H1 (cell line): ENCODE results near the gene POLR2J. TPM values are rescaled to one million over a fixed set of nuclear protein-coding genes. Genes with fewer than 3 reads are reported as not detected.

Experiments used
- CTCF ChIA-PET: fragments of 300-600 bp; sonication (Branson Sonifier 250); formaldehyde crosslinking; loops from one replicate; lab custom pipeline; 2021; ENCODE audit not compliant: partially characterized antibody; lab: Charles Lee
- POLR2A ChIA-PET: fragments of 300-600 bp; sonication (Branson Sonifier 250); formaldehyde crosslinking; loops from one replicate; lab custom pipeline; 2021; ENCODE audit warnings: inconsistent platforms; ENCODE audit not compliant: partially characterized antibody; lab: Charles Lee
- DNase-seq, 2 experiments: peaks; one replicate each; pipeline versions ENCODE4 v3.0.0 to v3.0.0-alpha.2; 2010 to 2022; ENCODE audit warnings: low spot score in 2 of 2, low read depth in 1 of 2, mixed read lengths in 1 of 2
- FAIRE-seq: peaks from 2 replicates; lab custom pipeline; 2011; peaks lifted over from hg19 to GRCh38; lab: Jason Lieb, UNC
- H2AFZ ChIP-seq: 2 replicates; pipeline ENCODE4 v1.8.1; 2012; ENCODE audit warnings: low read length, inconsistent platforms
- H2AK5ac ChIP-seq: 2 replicates; pipeline ENCODE4 v1.6.1; 2013; ENCODE audit warnings: low read depth, low read length
- H2BK120ac ChIP-seq: replicated peaks from 2 replicates; pipeline ENCODE3; 2013; ENCODE audit warnings: low read depth, low read length, inconsistent platforms
- H2BK12ac ChIP-seq: 2 replicates; pipeline ENCODE4 v1.6.1; 2013; ENCODE audit warnings: low read depth, low read length
- H2BK15ac ChIP-seq: 2 replicates; pipeline ENCODE4 v1.6.1; 2013; ENCODE audit warnings: low read length
- H2BK20ac ChIP-seq: 2 replicates; pipeline ENCODE4 v1.6.1; 2013; ENCODE audit warnings: low read length
- H2BK5ac ChIP-seq: 2 replicates; pipeline ENCODE4 v1.6.1; 2013; ENCODE audit warnings: low read depth, low read length
- H3K14ac ChIP-seq: 2 replicates; pipeline ENCODE4 v1.6.1; 2013; ENCODE audit warnings: inconsistent platforms; ENCODE audit not compliant: insufficient read length
- H3K18ac ChIP-seq: 2 replicates; pipeline ENCODE4 v1.6.1; 2013; ENCODE audit warnings: low read length; ENCODE audit errors: extremely low read depth
- H3K23ac ChIP-seq: 2 replicates; pipeline ENCODE4 v1.6.1; 2013; ENCODE audit warnings: inconsistent platforms; ENCODE audit not compliant: insufficient read length
- H3K23me2 ChIP-seq: 2 replicates; pipeline ENCODE4 v1.6.1; 2013; ENCODE audit warnings: low read depth, low read length
- H3K27ac ChIP-seq: 2 replicates; pipeline ENCODE4 v1.6.1; 2011; ENCODE audit warnings: low read depth, low read length, inconsistent platforms
- H3K27me3 ChIP-seq, 4 experiments: replicated peaks in 1 of 4; 1 replicate in 1 of 4; 2 replicates in 3 of 4; pipeline versions ENCODE4 v1.6.1 to v1.8.1; 2011 to 2013; ENCODE audit warnings: low read length in 3 of 4, mild to moderate bottlenecking in 3 of 4, inconsistent platforms in 2 of 4, mixed read lengths in 2 of 4, moderate library complexity in 1 of 4; ENCODE audit not compliant: control insufficient read depth in 3 of 4, insufficient read depth in 3 of 4; ENCODE audit errors: extremely low read depth in 1 of 4
- H3K36me3 ChIP-seq, 4 experiments: 2 replicates each; pipeline versions ENCODE4 v1.6.1 to v1.8.1; 2011 to 2013; ENCODE audit warnings: mild to moderate bottlenecking in 4 of 4, low read length in 3 of 4, moderate library complexity in 2 of 4, control low read depth in 1 of 4, inconsistent platforms in 1 of 4; ENCODE audit not compliant: insufficient read depth in 4 of 4, control insufficient read depth in 2 of 4
- H3K4ac ChIP-seq: replicated peaks from 2 replicates; pipeline ENCODE3; 2013; ENCODE audit warnings: low read length, low read depth, mixed read lengths, inconsistent platforms; ENCODE audit not compliant: insufficient read length
- H3K4me1 ChIP-seq, 4 experiments: replicated peaks in 1 of 4; 1 replicate in 1 of 4; 2 replicates in 3 of 4; pipeline versions ENCODE4 v1.6.1 to v1.8.1; 2011 to 2013; ENCODE audit warnings: low read length in 3 of 4, inconsistent platforms in 2 of 4, mixed read lengths in 1 of 4; ENCODE audit not compliant: insufficient read depth in 4 of 4, control insufficient read depth in 3 of 4
- H3K4me2 ChIP-seq, 2 experiments: 2 replicates each; pipeline versions ENCODE4 v1.6.1 to v1.8.1; 2011 to 2013; ENCODE audit warnings: low read depth in 2 of 2, low read length in 2 of 2, control low read depth in 1 of 2, inconsistent platforms in 1 of 2, mild to moderate bottlenecking in 1 of 2; ENCODE audit not compliant: insufficient read depth in 1 of 2
- H3K4me3 ChIP-seq, 4 experiments: fragments of 200-600, 300-600 bp in 1 of 4; sonication (generic), shearing (Covaris generic), sonication (Bioruptor Twin) in 1 of 4; 2 replicates each; pipeline versions ENCODE4 v1.5.1 to v1.8.1; 2011 to 2016; ENCODE audit warnings: low read length in 4 of 4, low read depth in 3 of 4, control low read depth in 2 of 4, inconsistent platforms in 2 of 4, mild to moderate bottlenecking in 2 of 4, mixed read lengths in 1 of 4, moderate library complexity in 1 of 4; ENCODE audit not compliant: insufficient read depth in 2 of 4; ENCODE audit errors: extremely low read depth in 1 of 4
- H3K56ac ChIP-seq: replicated peaks from 2 replicates; pipeline ENCODE3; 2013; ENCODE audit warnings: low read depth, mild to moderate bottlenecking, mixed read lengths, low read length, inconsistent platforms; ENCODE audit not compliant: insufficient read length
- H3K79me1 ChIP-seq: 2 replicates; pipeline ENCODE4 v1.6.1; 2013; ENCODE audit warnings: low read depth, low read length, control low read depth
- H3K79me2 ChIP-seq, 2 experiments: 2 replicates each; pipeline versions ENCODE4 v1.6.1 to v1.8.1; 2012 to 2013; ENCODE audit warnings: low read length in 2 of 2, mild to moderate bottlenecking in 2 of 2, inconsistent platforms in 1 of 2; ENCODE audit not compliant: insufficient read depth in 2 of 2, control insufficient read depth in 1 of 2
- H3K9ac ChIP-seq, 4 experiments: replicated peaks in 1 of 4; 1 replicate in 1 of 4; 2 replicates in 3 of 4; pipeline versions ENCODE4 v1.6.1 to v1.8.1; 2011 to 2013; ENCODE audit warnings: low read depth in 3 of 4, low read length in 3 of 4, control low read depth in 2 of 4, mild to moderate bottlenecking in 2 of 4, moderate library complexity in 2 of 4, inconsistent platforms in 1 of 4; ENCODE audit errors: extremely low read depth in 1 of 4
- H3K9me3 ChIP-seq, 2 experiments: 2 replicates each; pipeline versions ENCODE4 v1.6.1 to v1.8.1; 2012 to 2013; ENCODE audit warnings: mild to moderate bottlenecking in 2 of 2, moderate library complexity in 2 of 2, control low read depth in 1 of 2, inconsistent platforms in 1 of 2, low read depth in 1 of 2, low read length in 1 of 2, mixed read lengths in 1 of 2; ENCODE audit not compliant: insufficient read depth in 2 of 2
- H4K20me1 ChIP-seq, 2 experiments: replicated peaks in 1 of 2; 2 replicates each; pipeline versions ENCODE3 to v1.8.1; 2011 to 2013; ENCODE audit warnings: inconsistent platforms in 2 of 2, low read length in 2 of 2, mild to moderate bottlenecking in 1 of 2; ENCODE audit not compliant: insufficient read depth in 2 of 2, control insufficient read depth in 1 of 2
- H4K5ac ChIP-seq: 2 replicates; pipeline ENCODE4 v1.6.1; 2013; ENCODE audit warnings: low read length, low read depth, mixed read lengths, inconsistent platforms; ENCODE audit not compliant: insufficient read length
- H4K8ac ChIP-seq: 2 replicates; pipeline ENCODE4 v1.8.0; 2013; ENCODE audit warnings: mild to moderate bottlenecking, moderate library complexity, low read length, inconsistent platforms; ENCODE audit not compliant: insufficient read depth; ENCODE audit errors: extremely low read depth
- H4K91ac ChIP-seq: replicated peaks from 2 replicates; pipeline ENCODE3; 2013; ENCODE audit warnings: low read length, mixed read lengths, inconsistent platforms; ENCODE audit not compliant: insufficient read length
- BACH1 ChIP-seq: IDR thresholded peaks from 2 replicates; pipeline ENCODE4 v1.6.1; 2012; ENCODE audit warnings: low read length, improper control_type of control experiment
- CHD1 ChIP-seq: IDR thresholded peaks from 2 replicates; pipeline ENCODE4 v1.6.1; 2012; ENCODE audit warnings: low read depth, low read length, improper control_type of control experiment
- E2F6 ChIP-seq: IDR thresholded peaks from 2 replicates; pipeline ENCODE4 v1.6.1; 2012; ENCODE audit warnings: inconsistent platforms
- FOSL1 ChIP-seq: IDR thresholded peaks from 2 replicates; pipeline ENCODE4 v1.6.1; 2011; ENCODE audit warnings: mild to moderate bottlenecking, low read depth, low read length, moderate library complexity; ENCODE audit not compliant: insufficient read depth
- SP4 ChIP-seq: IDR thresholded peaks from 2 replicates; pipeline ENCODE4 v1.6.1; 2012; ENCODE audit warnings: low read length, inconsistent platforms
- WGBS, 2 experiments: shearing (Covaris generic) in 1 of 2; methylation state at CpG; one replicate each; pipeline versions ENCODE4 v1.1.6 to v1.1.7; 2013 to 2015; ENCODE audit warnings: low lambda C conversion rate in 2 of 2, mixed read lengths in 2 of 2, inconsistent platforms in 1 of 2, low coverage in 1 of 2, missing lambda C conversion rate in 1 of 2; ENCODE audit not compliant: insufficient replicate concordance in 2 of 2, insufficient coverage in 1 of 2, insufficient read length in 1 of 2; ENCODE audit errors: extremely low coverage in 1 of 2, missing lambda C conversion rate in 1 of 2; 5-methylcytosine and 5-hydroxymethylcytosine counted together
- polyA plus RNA-seq, 7 experiments: library from polyadenylated mRNA; depleted of rRNA in 3 of 7; stranded (reverse) in 5 of 7; unstranded in 2 of 7; fragments of >200 nt in 5 of 7; fragments of 200-250 nt in 2 of 7; gene quantifications; 1 replicate in 5 of 7; 2 replicates in 1 of 7; 4 replicates in 1 of 7; pipeline versions ENCODE4 v1.2.1 to v1.2.3, GENCODE V29; 2011 to 2013; ENCODE audit warnings: missing spikeins in 2 of 7, mixed read lengths in 2 of 7
- total RNA-seq: library from RNA; stranded (reverse); fragmentation: NEBNext Ultra II Directional; extraction: Animal tissue kit (Norgen Biotek cat#: 25700); gene quantifications from 2 replicates; pipeline ENCODE4 v1.2.1, GENCODE V29; 2021

The POLR2J gene
- total and polyA plus RNA-seq, 2 of the 8 experiments (the other 6 are each of a cell fraction or from before 2014, with no cell fraction given) = 54.1 to 113 TPM

- H3K9me3 ChIP-seq = no peaks in the 10 kb centered on the region
- peak overlapping the region; percentile 90 for H3K56ac ChIP-seq
- H2BK20ac ChIP-seq = no peak overlapping the region
- H3K36me3 ChIP-seq = peaks cover 0 to 6% (median 4%) of the 10 kb centered on the region in 4 experiments; a peak in 4 of 8 replicates
- peak overlapping the region; percentile 93 for H4K91ac ChIP-seq
- H3K23me2 ChIP-seq = peaks cover 5% of the 10 kb centered on the region; the same call in 1 of the 2 replicates
- no peaks in the 10 kb centered on the region; a peak in 1 of 7 replicates for H3K27me3 ChIP-seq
- H3K4me1 ChIP-seq = peaks cover 0 to 10% (median 1%) of the 10 kb centered on the region in 4 experiments; a peak in 3 of 7 replicates
- peak overlapping the region; percentile 82 to 99 (median 88) for H3K4me3 ChIP-seq
- peak overlapping the region; percentile 88 to 98 for H3K4me2 ChIP-seq
- DNase-seq = no peak
- peak overlapping the region; percentile 68 to 86 (median 82) for H3K9ac ChIP-seq
- peak overlapping the region; percentile 81 for H3K4ac ChIP-seq
- H3K14ac ChIP-seq = no peak overlapping the region
- no peak for TF ChIP-seq FOSL1
- no peak for TF ChIP-seq E2F6
- no peak for TF ChIP-seq CHD1
- no peak for TF ChIP-seq SP4
- no peak for TF ChIP-seq BACH1
- POLR2A ChIA-PET = interaction anchor here (0.6 to 2.0 kb wide), 10 partner anchors 8 to 393 kb away, joined by 3 to 6 read pairs (median 4); no protein-coding TSS in a partner anchor
- H2BK15ac ChIP-seq = no peak overlapping the region
- peaks cover 0 to 11% of the 10 kb centered on the region in 2 experiments; a peak in 2 of 4 replicates for H3K79me2 ChIP-seq
- peak overlapping the region; percentile 80; the same call in 1 of the 2 replicates for H2BK5ac ChIP-seq
- peak overlapping the region; percentile 94 for H4K8ac ChIP-seq
- CTCF ChIA-PET = interaction anchor here (0.6 to 1.7 kb wide), 9 partner anchors 14 to 1204 kb away, joined by 3 to 8 read pairs (median 4); no protein-coding TSS in a partner anchor
- H2AFZ ChIP-seq = peak overlapping the region; percentile 64
- no peak overlapping the region for H2BK120ac ChIP-seq
- 23% methylated on average over 24 of the region's 24 CpGs; no CpG with 5 or more reads in 1 of the 2 experiments for WGBS, 2 experiments
- no peak overlapping the region for H2BK12ac ChIP-seq
- peaks cover 9% of the 10 kb centered on the region for H3K79me1 ChIP-seq
- FAIRE-seq = no peak
- peak overlapping the region; percentile 32; the same call in 1 of the 2 replicates for H2AK5ac ChIP-seq
- H3K18ac ChIP-seq = peak overlapping the region; percentile 90; the same call in 1 of the 2 replicates
- peak overlapping the region; percentile 73 for H4K5ac ChIP-seq
- peaks cover 0 to 8% of the 10 kb centered on the region in 2 experiments for H4K20me1 ChIP-seq
- H3K23ac ChIP-seq = no peak overlapping the region
- H3K27ac ChIP-seq = peak overlapping the region; percentile 12; the same call in 1 of the 2 replicates
Observed at GRCh38 chr7:102463841-102464576, 14.7 kb downstream of the POLR2J start.
